GM18951 (cell line): ENCODE measurements around the gene AKAP8L.

Experiments
- POLR2A ChIP-seq: IDR thresholded peaks from 4 replicates; pipeline ENCODE4 v1.6.1; 2011; ENCODE audit warnings: mild to moderate bottlenecking; ENCODE audit not compliant: insufficient read length, insufficient read depth; ENCODE audit errors: extremely low read depth
- in situ Hi-C: fragments of 300-500 bp; cut with MboI; formaldehyde crosslinking; loops from one replicate; pipeline ENCODE4 v1.12.0; 2022; ENCODE audit warnings: low sequenced_read_pairs, mixed read lengths, inconsistent platforms; ENCODE audit not compliant: unreplicated experiment

Gene AKAP8L

GRCh38 chr19:15444505-15445226 is 25.9 kb upstream of the AKAP8L start:
- in situ Hi-C loops: no loop called here
- TF ChIP-seq POLR2A: no peak

- TF ChIP-seq POLR2A: no peak
- in situ Hi-C loops: no loop called here
Measured at GRCh38 chr19:15443838-15444237, 25.1 kb upstream of the AKAP8L start.

GRCh38 chr19:15443325-15443724 is 24.5 kb upstream of the AKAP8L start:
- TF ChIP-seq POLR2A: no peak
- in situ Hi-C loops: no loop called here

GRCh38 chr19:15442142-15442920 is 23.5 kb upstream of the AKAP8L start:
- in situ Hi-C loops: no loop called here
- TF ChIP-seq POLR2A: no peak

- TF ChIP-seq POLR2A: no peak
Measured at GRCh38 chr19:15441317-15441716, 22.5 kb upstream of the AKAP8L start.

GRCh38 chr19:15439821-15440641 is 21.2 kb upstream of the AKAP8L start:
- in situ Hi-C loops: no loop called here
- no peak for TF ChIP-seq POLR2A

More at GRCh38 chr19:15441317-15441716, 22.5 kb upstream of the AKAP8L start:
- in situ Hi-C loops: no loop called here

- in situ Hi-C loops: no loop called here
- TF ChIP-seq POLR2A: no peak
Measured at GRCh38 chr19:15439078-15439799, 20.5 kb upstream of the AKAP8L start.

- TF ChIP-seq POLR2A: no peak
- in situ Hi-C loops: no loop called here
Measured at GRCh38 chr19:15438577-15438976, 19.8 kb upstream of the AKAP8L start.

GRCh38 chr19:15438124-15438496 is 19.3 kb upstream of the AKAP8L start:
- in situ Hi-C loops: no loop called here
- no peak for TF ChIP-seq POLR2A

- no peak for TF ChIP-seq POLR2A
- in situ Hi-C loops: no loop called here
Measured at GRCh38 chr19:15437355-15438123, 18.8 kb upstream of the AKAP8L start.

GRCh38 chr19:15436826-15437110 is 18.0 kb upstream of the AKAP8L start:
- in situ Hi-C loops: no loop called here

More at GRCh38 chr19:15436826-15437110, 18.0 kb upstream of the AKAP8L start:
- TF ChIP-seq POLR2A: no peak
